Stomach (tissue), 9 donors: ENCODE data around the gene TRPM1. TPM values are rescaled to one million over a fixed set of nuclear protein-coding genes. Genes with fewer than 3 reads are reported as not detected.
A peak's percentile ranks its signal among the peaks of the same experiment; 100 is the strongest.

ENCODE experiments used
- DNase-seq, 2 donors: peaks; one replicate each; pipeline versions ENCODE4 v3.0.0 to v3.0.0-alpha.2; 2013 to 2019
- H3K27ac ChIP-seq, 5 donors: fragments of 200-600 bp in 4 of 5; sonication (generic) in 4 of 5; one replicate each; pipeline ENCODE4 v1.5.1; 2013 to 2019; ENCODE audit warnings: mild to moderate bottlenecking in 1 of 5, moderate library complexity in 1 of 5
- H3K27me3 ChIP-seq, 3 donors: fragments of 200-600 bp; sonication (generic); one replicate each; pipeline ENCODE4 v1.5.1; 2017 to 2019; ENCODE audit warnings: mixed run types in 1 of 3
- H3K36me3 ChIP-seq, 4 donors: fragments of 200-600 bp; sonication (generic); 1 replicate in 3 of 4; 2 replicates in 1 of 4; pipeline ENCODE4 v1.5.1; 2016 to 2019
- H3K4me1 ChIP-seq, 4 donors: fragments of 200-600 bp; sonication (generic); one replicate each; pipeline ENCODE4 v1.5.1; 2016 to 2019
- H3K4me3 ChIP-seq, 4 donors: fragments of 200-600 bp; sonication (generic) in 3 of 4; one replicate each; pipeline ENCODE4 v1.5.1; 2016 to 2019; ENCODE audit warnings: mild to moderate bottlenecking in 1 of 4
- H3K9me3 ChIP-seq, 4 donors: fragments of 200-600 bp; sonication (generic); one replicate each; pipeline ENCODE4 v1.5.1; 2016 to 2019
- CTCF ChIP-seq, 7 experiments: fragments of 450-650 bp in 4 of 7; fragments of 200-600 bp in 3 of 7; sonication (generic) in 3 of 7; IDR thresholded peaks; one replicate each; pipeline ENCODE4 v1.5.1; 2016 to 2019; ENCODE audit warnings: antibody characterized with exemption in 7 of 7, control low read depth in 2 of 7, mild to moderate bottlenecking in 1 of 7
- EP300 ChIP-seq: sonication (generic); formaldehyde crosslinking; IDR thresholded peaks from one replicate; pipeline ENCODE4 v1.6.1; 2017; ENCODE audit warnings: antibody characterized with exemption
- POLR2A ChIP-seq, 4 donors: fragments of 450-650 bp; IDR thresholded peaks; one replicate each; pipeline ENCODE4 v1.6.1; 2016; ENCODE audit warnings: antibody characterized with exemption in 4 of 4, control low read depth in 2 of 4, mild to moderate bottlenecking in 1 of 4, moderate library complexity in 1 of 4
- POLR2AphosphoS5 ChIP-seq, 3 donors: sonication (generic); formaldehyde crosslinking; IDR thresholded peaks; one replicate each; pipeline ENCODE4 v1.6.1; 2016; ENCODE audit warnings: antibody characterized with exemption in 3 of 3
- WGBS, 5 donors: extraction: QIAGEN DNeasy Blood & Tissue Kit in 3 of 5; methylation state at CpG; one replicate each; pipeline versions ENCODE4 v1.1.5 to v1.1.7; 2013 to 2018; 5-methylcytosine and 5-hydroxymethylcytosine counted together
- intact Hi-C: fragments of 100-400 bp; cut with DNase I; formaldehyde crosslinking; loops from one replicate; pipeline ENCODE4 v1.15.1; 2023; ENCODE audit warnings: low total_unique reads
- polyA plus RNA-seq, 3 donors: library from polyadenylated mRNA; stranded (reverse); fragments of 200-250 nt; gene quantifications; one replicate each; pipeline ENCODE4 v1.2.3, GENCODE V29; 2013
- total RNA-seq, 5 donors: library from RNA; depleted of rRNA; stranded (reverse); fragments of >200 nt; gene quantifications; one replicate each; pipeline versions ENCODE4 v1.1.0 to v1.2.3, GENCODE V29; 2014 to 2016
- donor health status: healthy with polysubstance abuse.
- donor health status: Bipolar disorder and iron deficiency.
- donor health status: healthy.

The TRPM1 gene
- total and polyA plus RNA-seq, 8 donors: 0.15 TPM; not detected in 7

- Histone ChIP-seq H3K36me3 (no peaks in the 10 kb centered on the region), H3K27ac (no peak overlapping the region), H3K4me3 (no peak overlapping the region), H3K4me1 (no peaks in the 10 kb centered on the region), H3K9me3 (no peaks in the 10 kb centered on the region), H3K27me3 (no peaks in the 10 kb centered on the region)
- no peak for DNase-seq
- 90 to 96% (median 93%) methylated on average over 16 of the region's 16 CpGs for WGBS, 5 donors
- intact Hi-C loops: no loop called here
- no peak for TF ChIP-seq POLR2AphosphoS5 (IDR thresholded peaks at IDR 0.05)
- TF ChIP-seq EP300: no peak
- no peak for TF ChIP-seq POLR2A (IDR thresholded peaks at IDR 0.05)
- TF ChIP-seq CTCF (IDR thresholded peaks at IDR 0.05): no peak
Measured at GRCh38 chr15:31039961-31040360, 61.6 kb downstream of the TRPM1 start.

GRCh38 chr15:31037731-31038477, 63.6 kb downstream of the TRPM1 start:
- H3K4me3 ChIP-seq: no peak overlapping the region
- no peak overlapping the region for H3K27ac ChIP-seq
- H3K4me1 ChIP-seq: peaks cover 0 to 8% (median 2%) of the 10 kb centered on the region in 4 donors
- TF ChIP-seq EP300: no peak
- no peak for TF ChIP-seq CTCF (IDR thresholded peaks at IDR 0.05)
- TF ChIP-seq POLR2AphosphoS5 (IDR thresholded peaks at IDR 0.05): no peak
- intact Hi-C loops: no loop called here
- no peaks in the 10 kb centered on the region for H3K36me3 ChIP-seq
- 89 to 96% (median 94%) methylated on average over 10 of the region's 10 CpGs for WGBS, 5 donors
- H3K9me3 ChIP-seq: no peaks in the 10 kb centered on the region
- no peaks in the 10 kb centered on the region for H3K27me3 ChIP-seq
- no peak for DNase-seq

GRCh38 chr15:31036783-31037182, 64.7 kb downstream of the TRPM1 start:
- Histone ChIP-seq H3K27me3 (no peaks in the 10 kb centered on the region), H3K27ac (no peak overlapping the region), H3K4me3 (no peak overlapping the region), H3K9me3 (no peaks in the 10 kb centered on the region), H3K4me1 (peaks cover 0 to 10% (median 2%) of the 10 kb centered on the region in 4 donors), H3K36me3 (no peaks in the 10 kb centered on the region)
- TF ChIP-seq POLR2A (IDR thresholded peaks at IDR 0.05) (no peak), POLR2AphosphoS5 (IDR thresholded peaks at IDR 0.05) (no peak), CTCF (IDR thresholded peaks at IDR 0.05) (no peak), EP300 (no peak)
- WGBS, 5 donors: 87 to 91% (median 88%) methylated on average over 9 of the region's 9 CpGs
- intact Hi-C loops: no loop called here
- no peak for DNase-seq

GRCh38 chr15:31035610-31036009, 65.9 kb downstream of the TRPM1 start:
- no peak for TF ChIP-seq POLR2AphosphoS5 (IDR thresholded peaks at IDR 0.05)
- Histone ChIP-seq H3K4me3 (no peak overlapping the region), H3K27ac (no peak overlapping the region), H3K9me3 (no peaks in the 10 kb centered on the region), H3K4me1 (peaks cover 0 to 10% (median 2%) of the 10 kb centered on the region in 4 donors), H3K36me3 (no peaks in the 10 kb centered on the region), H3K27me3 (no peaks in the 10 kb centered on the region)
- 87 to 93% (median 89%) methylated on average over 7 of the region's 7 CpGs for WGBS, 5 donors
- DNase-seq: no peak
- intact Hi-C loops: no loop called here

GRCh38 chr15:31034152-31034551, 67.4 kb downstream of the TRPM1 start:
- H3K27ac ChIP-seq: no peak overlapping the region
- no peaks in the 10 kb centered on the region for H3K36me3 ChIP-seq
- no peak overlapping the region for H3K4me3 ChIP-seq
- H3K4me1 ChIP-seq: peaks cover 0 to 10% (median 2%) of the 10 kb centered on the region in 4 donors
- H3K9me3 ChIP-seq: no peaks in the 10 kb centered on the region
- no peaks in the 10 kb centered on the region for H3K27me3 ChIP-seq
- no peak for TF ChIP-seq EP300
- TF ChIP-seq CTCF (IDR thresholded peaks at IDR 0.05): no peak
- peak in 1 of 2 donors; percentile 20 for DNase-seq
- intact Hi-C loops: no loop called here
- 37 to 48% (median 46%) methylated on average over 4 of the region's 4 CpGs for whole genome bisulfite sequencing, 5 donors
